Spleen (tissue), 11 donors: ENCODE data around the gene CDNF. TPM values are rescaled to one million over a fixed set of nuclear protein-coding genes. Genes with fewer than 3 reads are reported as not detected.

ENCODE experiments used
- DNase-seq: peaks from one replicate; pipeline ENCODE4 v3.0.0-alpha.2; 2020
- H3K27ac ChIP-seq, 8 donors: fragments of 200-600 bp; sonication (generic) in 7 of 8; 1 replicate in 4 of 8; 2 replicates in 4 of 8; pipeline versions ENCODE4 v1.5.0 to v1.8.0; 2016 to 2021; ENCODE audit warnings: inconsistent platforms in 4 of 8, mild to moderate bottlenecking in 4 of 8, moderate library complexity in 1 of 8
- H3K27me3 ChIP-seq, 7 donors: fragments of 200-600 bp; sonication (generic) in 6 of 7; replicated peaks in 1 of 7; 1 replicate in 4 of 7; 2 replicates in 3 of 7; pipeline versions ENCODE4 v1.5.0 to v1.8.0; 2016 to 2021; ENCODE audit warnings: inconsistent platforms in 3 of 7, mild to moderate bottlenecking in 1 of 7
- H3K36me3 ChIP-seq, 6 donors: fragments of 200-600 bp; sonication (generic) in 5 of 6; 1 replicate in 4 of 6; 2 replicates in 2 of 6; pipeline versions ENCODE4 v1.5.0 to v1.8.0; 2016 to 2021; ENCODE audit warnings: inconsistent platforms in 2 of 6
- H3K4me1 ChIP-seq, 6 donors: fragments of 200-600 bp; sonication (generic) in 5 of 6; 1 replicate in 3 of 6; 2 replicates in 3 of 6; pipeline versions ENCODE4 v1.5.0 to v1.8.0; 2016 to 2021; ENCODE audit warnings: inconsistent platforms in 3 of 6
- H3K4me3 ChIP-seq, 8 donors: fragments of 200-600 bp; sonication (generic) in 7 of 8; 1 replicate in 4 of 8; 2 replicates in 4 of 8; pipeline versions ENCODE4 v1.5.0 to v1.8.0; 2016 to 2021; ENCODE audit warnings: inconsistent platforms in 4 of 8, mild to moderate bottlenecking in 4 of 8, moderate library complexity in 2 of 8
- H3K9me3 ChIP-seq, 8 donors: fragments of 200-600 bp; sonication (generic) in 7 of 8; 1 replicate in 4 of 8; 2 replicates in 4 of 8; pipeline versions ENCODE4 v1.5.0 to v1.8.0; 2016 to 2021; ENCODE audit warnings: inconsistent platforms in 4 of 8
- POLR2A ChIP-seq, 3 donors: fragments of 450-650 bp; IDR thresholded peaks; one replicate each; pipeline ENCODE4 v1.5.1; 2017; ENCODE audit warnings: antibody characterized with exemption in 3 of 3, mild to moderate bottlenecking in 1 of 3
- POLR2AphosphoS5 ChIP-seq, 3 donors: sonication (generic); formaldehyde crosslinking; IDR thresholded peaks; one replicate each; pipeline ENCODE4 v1.5.1; 2017; ENCODE audit warnings: antibody characterized with exemption in 3 of 3
- WGBS, 5 donors: extraction: QIAGEN DNeasy Blood & Tissue Kit in 3 of 5; methylation state at CpG; one replicate each; pipeline versions ENCODE4 v1.1.5 to v1.1.7; 2013 to 2018; 5-methylcytosine and 5-hydroxymethylcytosine counted together
- intact Hi-C: fragments of 100-400 bp; cut with DNase I; formaldehyde crosslinking; loops from one replicate; pipeline ENCODE4 v1.15.0; 2023; ENCODE audit warnings: low total_unique reads
- polyA plus RNA-seq, 3 donors: library from polyadenylated mRNA; stranded (reverse); fragments of 200-250 nt; gene quantifications; one replicate each; pipeline ENCODE4 v1.2.1, GENCODE V29; 2013
- total RNA-seq, 7 donors: library from RNA; depleted of rRNA in 3 of 7; stranded (reverse); fragments of >200 nt in 3 of 7; fragmentation: NEBNext Ultra II Directional in 4 of 7; extraction: Animal tissue kit (Norgen Biotek cat#: 25700) in 4 of 7; gene quantifications; one replicate each; pipeline versions ENCODE4 v1.1.0 to v1.2.1, GENCODE V29; 2016 to 2021
- TF ChIP-seq, protein P1 (sequence below), 11 experiments: fragments of 200-600 bp in 7 of 11; fragments of 450-650 bp in 4 of 11; sonication (generic) in 4 of 11; IDR thresholded peaks in 8 of 11; conservative IDR thresholded peaks in 3 of 11; 1 replicate in 7 of 11; 2 replicates in 4 of 11; pipeline versions ENCODE4 v1.4.0 to v1.8.0; 2016 to 2021; ENCODE audit warnings: antibody characterized with exemption in 11 of 11, inconsistent platforms in 4 of 11, mild to moderate bottlenecking in 1 of 11
- donor health status: healthy with polysubstance abuse.
- donor health status: DM: no; HTN: no; CAD: no; lungs with moderate emphysema.
- donor health status: DM: no; HTN: no; CAD: no.
- donor health status: Bipolar disorder and iron deficiency.
- donor health status: healthy.
- donor health status: DM: no; HTN: no; CAD: no.
- donor health status: DM: yes; HTN: yes; CAD: no.

The CDNF gene
- total and polyA plus RNA-seq, 10 donors: 0.67 to 2.5 (median 1.5) TPM; not detected in 1

DNA sequence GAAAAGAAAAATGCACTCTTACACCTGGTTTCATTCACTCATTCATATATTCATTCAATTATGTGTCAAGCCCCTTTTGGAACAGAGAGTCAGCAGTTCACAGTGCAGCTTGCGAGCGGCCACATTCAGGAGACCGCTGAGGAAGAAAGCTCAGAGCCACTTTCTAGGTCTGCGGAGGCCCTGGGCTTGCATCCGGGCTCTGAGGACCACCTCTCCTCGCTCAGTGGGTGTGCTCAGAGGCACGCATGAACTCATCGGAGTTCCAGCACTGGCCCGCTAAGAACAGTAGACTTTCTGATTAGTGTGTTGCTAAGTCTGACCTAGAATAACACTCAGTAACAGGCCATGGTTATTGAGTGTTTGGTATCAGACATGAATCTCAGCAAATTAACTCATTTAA lies 61.3 kb downstream of the CDNF start:
- Histone ChIP-seq H3K36me3 (no peaks in the 10 kb centered on the region), H3K9me3 (no peaks in the 10 kb centered on the region), H3K27ac (no peak overlapping the region), H3K4me1 (peaks cover 0 to 4% (median under 1%) of the 10 kb centered on the region in 6 donors), H3K4me3 (no peak overlapping the region), H3K27me3 (no peaks in the 10 kb centered on the region)
- no peak for DNase-seq
- intact Hi-C loops: no loop called here
- 87 to 96% (median 90%) methylated on average over 9 of the region's 9 CpGs for WGBS, 5 donors
- TF ChIP-seq POLR2A (IDR thresholded peaks at IDR 0.05) (no peak), POLR2AphosphoS5 (IDR thresholded peaks at IDR 0.05) (no peak)
- TF ChIP-seq, protein P1, sequence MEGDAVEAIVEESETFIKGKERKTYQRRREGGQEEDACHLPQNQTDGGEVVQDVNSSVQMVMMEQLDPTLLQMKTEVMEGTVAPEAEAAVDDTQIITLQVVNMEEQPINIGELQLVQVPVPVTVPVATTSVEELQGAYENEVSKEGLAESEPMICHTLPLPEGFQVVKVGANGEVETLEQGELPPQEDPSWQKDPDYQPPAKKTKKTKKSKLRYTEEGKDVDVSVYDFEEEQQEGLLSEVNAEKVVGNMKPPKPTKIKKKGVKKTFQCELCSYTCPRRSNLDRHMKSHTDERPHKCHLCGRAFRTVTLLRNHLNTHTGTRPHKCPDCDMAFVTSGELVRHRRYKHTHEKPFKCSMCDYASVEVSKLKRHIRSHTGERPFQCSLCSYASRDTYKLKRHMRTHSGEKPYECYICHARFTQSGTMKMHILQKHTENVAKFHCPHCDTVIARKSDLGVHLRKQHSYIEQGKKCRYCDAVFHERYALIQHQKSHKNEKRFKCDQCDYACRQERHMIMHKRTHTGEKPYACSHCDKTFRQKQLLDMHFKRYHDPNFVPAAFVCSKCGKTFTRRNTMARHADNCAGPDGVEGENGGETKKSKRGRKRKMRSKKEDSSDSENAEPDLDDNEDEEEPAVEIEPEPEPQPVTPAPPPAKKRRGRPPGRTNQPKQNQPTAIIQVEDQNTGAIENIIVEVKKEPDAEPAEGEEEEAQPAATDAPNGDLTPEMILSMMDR (IDR thresholded peaks at IDR 0.05 in 8 of 11, conservative IDR thresholded peaks at IDR 0.05 in 3 of 11): no peak

DNA sequence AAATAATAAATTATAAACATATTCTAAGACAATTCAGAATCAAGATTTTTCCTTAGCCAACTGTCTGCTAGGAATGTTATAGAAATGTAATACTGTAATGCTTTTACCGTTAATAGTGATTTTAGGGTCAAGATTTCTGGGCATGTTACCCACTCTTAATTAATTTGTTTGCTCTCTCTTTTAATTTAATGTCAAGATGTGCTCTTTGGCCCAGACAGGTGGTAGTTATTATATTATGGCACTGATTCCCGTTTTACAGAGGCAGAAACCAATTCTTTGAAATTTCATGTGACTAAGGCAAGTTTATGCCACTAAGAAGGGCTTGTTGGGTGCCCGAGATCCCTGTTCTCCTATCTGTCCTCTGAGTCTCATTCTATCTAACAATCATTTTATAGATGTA lies 62.2 kb downstream of the CDNF start:
- intact Hi-C loops: no loop called here
- TF ChIP-seq, protein P1 (IDR thresholded peaks at IDR 0.05 in 8 of 11, conservative IDR thresholded peaks at IDR 0.05 in 3 of 11): no peak
- TF ChIP-seq POLR2A (IDR thresholded peaks at IDR 0.05): no peak
- TF ChIP-seq POLR2AphosphoS5 (IDR thresholded peaks at IDR 0.05): no peak

DNA sequence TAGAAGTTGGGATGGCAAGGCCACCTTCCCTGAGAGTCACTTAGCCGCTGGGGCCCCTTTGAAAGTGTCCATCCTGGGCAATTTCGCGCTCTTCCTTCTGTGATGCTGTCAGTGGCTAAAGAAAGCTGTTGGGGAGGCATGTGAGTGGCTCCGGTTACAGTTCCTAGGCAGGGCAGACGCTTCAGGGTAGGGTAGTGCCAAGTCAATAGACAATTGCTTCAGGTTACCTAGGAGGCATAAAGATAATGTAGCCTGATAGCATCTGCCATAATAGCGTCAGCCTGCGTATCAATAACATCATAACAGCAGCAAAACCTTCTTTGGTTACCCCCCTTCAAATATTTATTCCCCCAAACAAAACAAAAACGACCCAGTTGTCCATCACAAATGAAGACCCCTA lies 63.0 kb downstream of the CDNF start, which contains the start of gene FAM107B:
Gene FAM107B (minus strand): TSS at position 101 of the 400 bp plus-strand sequence. CDS start 234 bp downstream, outside the sequence.
- WGBS, 5 donors: 91 to 96% (median 93%) methylated on average over 8 of the region's 8 CpGs
- H3K36me3 ChIP-seq: no peaks in the 10 kb centered on the region
- no peak for TF ChIP-seq POLR2A (IDR thresholded peaks at IDR 0.05)
- no peak for TF ChIP-seq POLR2AphosphoS5 (IDR thresholded peaks at IDR 0.05)
- TF ChIP-seq, protein P1 (IDR thresholded peaks at IDR 0.05 in 8 of 11, conservative IDR thresholded peaks at IDR 0.05 in 3 of 11): no peak

More for the DNA sequence above, 62.2 kb downstream of the CDNF start:
- Histone ChIP-seq H3K4me3 (no peak overlapping the region), H3K27me3 (no peaks in the 10 kb centered on the region), H3K4me1 (no peaks in the 10 kb centered on the region), H3K9me3 (no peaks in the 10 kb centered on the region), H3K36me3 (no peaks in the 10 kb centered on the region), H3K27ac (no peak overlapping the region)
- DNase-seq: no peak
- WGBS, 5 donors: 83 to 94% (median 90%) methylated on average over 3 of the region's 3 CpGs

DNA sequence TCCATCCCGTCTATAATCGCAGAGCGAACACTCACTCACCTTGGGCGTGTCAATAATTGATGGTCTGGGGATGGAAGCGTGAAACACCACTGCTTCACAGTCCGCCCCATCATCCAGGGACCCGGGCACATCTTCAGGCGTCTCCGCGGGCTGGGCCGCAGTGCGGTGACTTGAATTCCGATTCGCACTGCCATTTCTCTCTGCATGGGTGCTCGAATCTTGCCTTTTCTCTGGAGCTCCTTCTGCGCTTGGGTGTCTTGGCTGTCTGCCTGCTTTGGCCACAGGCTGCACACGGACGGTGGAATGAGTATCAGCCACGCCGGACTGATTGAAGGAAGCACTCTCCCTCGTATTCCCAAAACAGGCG lies 63.6 kb downstream of the CDNF start:
- no peaks in the 10 kb centered on the region for H3K9me3 ChIP-seq
- no peak for DNase-seq

More for the DNA sequence above, 63.0 kb downstream of the CDNF start, which contains the start of gene FAM107B:
- no peak within 1 kb of the TSS for H3K27ac ChIP-seq
- H3K4me1 ChIP-seq: no peaks in the 10 kb centered on the region
- DNase-seq: no peak
- no peak within 1 kb of the TSS for H3K4me3 ChIP-seq
- H3K27me3 ChIP-seq: no peaks in the 10 kb centered on the region
- intact Hi-C loops: no loop called here
- H3K9me3 ChIP-seq: no peaks in the 10 kb centered on the region

More for the DNA sequence above, 63.6 kb downstream of the CDNF start:
- intact Hi-C loops: no loop called here
- no peak overlapping the region for H3K4me3 ChIP-seq
- H3K27me3 ChIP-seq: no peaks in the 10 kb centered on the region
- no peak overlapping the region for H3K27ac ChIP-seq
- H3K4me1 ChIP-seq: no peaks in the 10 kb centered on the region
- WGBS, 5 donors: 95 to 98% (median 96%) methylated on average over 22 of the region's 22 CpGs
- no peaks in the 10 kb centered on the region for H3K36me3 ChIP-seq
- TF ChIP-seq POLR2A (IDR thresholded peaks at IDR 0.05) (no peak), POLR2AphosphoS5 (IDR thresholded peaks at IDR 0.05) (no peak)
- TF ChIP-seq, protein P1 (IDR thresholded peaks at IDR 0.05 in 8 of 11, conservative IDR thresholded peaks at IDR 0.05 in 3 of 11): no peak
